Amniotic epithelial cell (primary cell): ENCODE data around the gene WDR27.
"Not testable (repeated sequence)": the region's sequence is repeated elsewhere in the genome, so short reads cannot be mapped to it uniquely, and the experiment has no call there.

ENCODE experiments used
- DNase-seq: peaks from one replicate; pipeline ENCODE4 v3.0.0-alpha.2; 2010; ENCODE audit warnings: low read depth

WDR27 gene

GRCh38 chr6:169709293-169709692 lies 7.5 kb upstream of the WDR27 start:
- no peak for DNase-seq

- peak; percentile 29 for DNase-seq
Measured at GRCh38 chr6:169707772-169708171, 5.9 kb upstream of the WDR27 start.

- DNase-seq: no peak
Measured at GRCh38 chr6:169702840-169703246, 1.0 kb upstream of the WDR27 start.

- no peak for DNase-seq
Measured at GRCh38 chr6:169701311-169701953, 397 bp downstream of the WDR27 start.

- DNase-seq: peak; percentile 62
Measured at GRCh38 chr6:169700296-169700695, 1.5 kb downstream of the WDR27 start.

DNA sequence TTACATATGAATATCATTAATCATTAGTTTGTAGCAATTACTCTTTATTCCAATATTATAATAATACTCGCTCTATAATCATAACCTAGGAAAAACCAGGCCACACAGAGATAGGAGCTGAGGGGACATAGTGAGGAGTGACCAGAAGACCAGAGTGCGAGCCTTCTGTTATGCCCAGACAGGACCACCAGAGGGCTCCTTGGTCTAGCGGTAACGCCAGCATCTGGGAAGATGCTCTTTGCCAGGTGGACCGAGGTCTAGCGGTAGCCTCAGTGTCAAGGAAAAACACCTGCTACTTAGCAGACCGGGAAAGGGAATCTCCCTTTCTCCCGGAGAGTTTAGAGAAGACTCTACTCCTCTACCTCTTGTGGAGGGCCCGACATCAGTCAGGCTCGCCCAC lies 4.7 kb downstream of the WDR27 start:
- DNase-seq: not testable (repeated sequence)

GRCh38 chr6:169695131-169695530 lies 6.7 kb downstream of the WDR27 start:
- DNase-seq: no peak

- peak; percentile 48 for DNase-seq
Measured at GRCh38 chr6:169692516-169692915, 9.3 kb downstream of the WDR27 start.

- no peak for DNase-seq
Measured at GRCh38 chr6:169691260-169691659, 10.6 kb downstream of the WDR27 start.

- peak; percentile 97 for DNase-seq
Measured at GRCh38 chr6:169689287-169689686, 12.5 kb downstream of the WDR27 start.

DNA sequence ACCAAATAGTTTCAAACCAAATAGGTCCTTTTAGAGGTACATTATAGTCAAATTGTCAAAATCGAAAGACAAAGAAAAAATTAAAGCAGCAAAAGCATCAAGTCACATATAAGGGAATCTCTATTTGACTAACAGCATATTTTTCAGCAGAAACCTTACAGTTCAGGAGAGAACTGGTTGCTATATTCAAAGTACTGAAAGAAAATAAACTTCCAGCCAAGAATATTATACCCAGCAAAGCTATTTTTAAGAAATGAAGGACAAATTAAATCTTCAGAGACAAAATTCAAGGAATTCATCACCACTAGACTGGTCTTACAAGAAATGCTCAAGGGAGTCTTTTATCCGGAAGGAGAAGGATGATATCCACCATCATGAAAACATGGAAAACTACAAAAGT lies 16.0 kb downstream of the WDR27 start:
- no peak for DNase-seq

- DNase-seq: no peak
Measured at GRCh38 chr6:169684056-169684455, 17.8 kb downstream of the WDR27 start.

- no peak for DNase-seq
Measured at GRCh38 chr6:169678342-169678741, 23.5 kb downstream of the WDR27 start.

DNA sequence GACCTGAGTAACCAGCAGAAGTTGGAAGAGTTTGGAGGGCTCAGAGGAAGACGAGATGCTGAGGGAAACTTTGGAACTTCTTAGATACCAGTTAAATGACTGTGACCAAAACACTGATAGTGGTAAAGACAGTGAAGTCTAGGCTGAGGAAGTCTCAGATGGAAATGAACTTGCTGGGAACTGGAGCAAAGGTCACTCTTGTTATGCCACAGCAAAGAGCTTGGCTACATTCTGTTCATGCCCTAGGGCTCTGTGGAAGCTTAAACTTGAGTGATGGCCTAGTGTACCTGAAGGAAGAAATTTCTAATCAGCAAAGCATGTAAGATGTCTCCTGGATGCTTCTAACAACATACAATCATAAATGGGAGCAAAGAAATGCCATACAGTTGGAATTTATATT lies 24.7 kb downstream of the WDR27 start:
- DNase-seq: peak; percentile 63

DNA sequence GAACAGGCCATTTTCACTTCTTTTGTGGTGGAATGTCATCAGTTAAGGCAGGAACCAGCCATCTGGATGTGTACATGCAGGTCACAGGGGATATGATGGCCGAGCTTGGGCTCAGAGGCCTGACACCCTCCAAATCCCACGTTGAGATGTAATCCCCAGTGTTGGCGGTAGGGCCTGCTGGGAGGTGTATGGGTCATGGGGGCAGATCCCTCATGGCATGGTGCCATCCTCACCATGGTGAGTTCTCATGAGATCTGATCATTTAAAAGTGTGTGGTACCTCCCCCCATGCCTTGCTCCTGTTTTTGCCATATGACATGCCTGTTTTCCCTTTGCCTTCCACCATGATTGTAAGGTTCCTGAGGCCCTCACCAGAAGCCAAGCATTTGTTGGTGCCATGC lies 26.8 kb downstream of the WDR27 start:
- no peak for DNase-seq

DNA sequence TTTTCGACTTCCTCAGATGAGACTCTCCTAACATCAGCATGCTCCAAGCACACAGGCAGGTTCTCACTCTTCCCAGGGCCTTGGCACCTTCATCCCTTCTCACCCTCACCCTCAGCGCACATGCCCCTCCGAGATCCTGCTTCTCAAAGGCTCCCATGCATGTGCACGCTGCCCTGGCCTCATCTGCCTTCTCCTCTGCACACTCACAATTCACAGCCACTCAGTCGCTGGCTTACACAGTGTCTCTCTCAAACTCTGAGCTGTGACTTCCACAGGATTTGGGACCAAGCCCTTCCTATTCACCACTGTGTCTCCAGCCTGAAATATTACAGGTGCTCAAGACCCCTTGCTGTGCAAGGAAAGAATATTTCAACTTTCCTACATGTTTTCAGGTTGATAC lies 30.3 kb downstream of the WDR27 start:
- no peak for DNase-seq

- peak; percentile 29 for DNase-seq
Measured at GRCh38 chr6:169669889-169670288, 31.9 kb downstream of the WDR27 start.

DNA sequence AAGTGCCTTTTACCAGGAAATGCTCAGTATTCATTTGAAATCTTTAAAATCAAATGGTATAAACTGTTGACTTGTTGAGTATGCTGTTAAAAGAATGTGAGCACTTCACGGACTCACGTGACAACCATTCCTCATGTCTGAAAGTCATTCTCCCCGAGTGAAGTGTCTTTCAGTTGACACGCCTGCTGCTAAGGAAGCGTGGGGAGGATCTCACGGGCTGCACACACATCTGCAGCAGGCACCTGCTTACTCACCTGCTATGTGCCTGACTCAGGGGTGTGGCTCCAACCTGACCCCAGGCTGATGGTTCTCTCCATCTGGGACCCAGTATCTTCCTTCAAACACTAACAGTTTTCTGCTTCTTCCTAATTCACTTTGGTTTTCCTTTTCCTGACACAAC lies 32.7 kb downstream of the WDR27 start:
- DNase-seq: no peak

- DNase-seq: no peak
Measured at GRCh38 chr6:169668203-169668847, 33.5 kb downstream of the WDR27 start.

DNA sequence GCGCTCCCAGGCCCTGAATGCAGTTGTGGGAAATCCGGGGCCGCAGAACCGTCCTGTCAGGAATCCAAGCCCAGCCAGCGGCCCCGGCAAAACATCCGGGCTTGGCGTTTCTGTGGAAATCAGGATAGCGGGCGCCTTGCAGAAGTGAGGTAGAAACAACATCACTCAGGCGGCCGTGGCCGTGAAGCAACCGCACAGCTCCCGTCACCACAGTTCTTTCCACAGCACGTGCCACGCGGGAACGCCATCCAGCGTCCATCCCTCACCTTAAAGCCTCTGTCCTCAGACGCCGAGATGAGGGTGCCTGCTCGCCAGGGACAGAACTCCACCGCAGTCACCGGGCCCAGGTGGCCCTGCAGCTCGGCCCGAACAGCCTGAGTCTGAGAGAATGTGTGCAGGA lies 34.1 kb downstream of the WDR27 start:
- DNase-seq: no peak

DNA sequence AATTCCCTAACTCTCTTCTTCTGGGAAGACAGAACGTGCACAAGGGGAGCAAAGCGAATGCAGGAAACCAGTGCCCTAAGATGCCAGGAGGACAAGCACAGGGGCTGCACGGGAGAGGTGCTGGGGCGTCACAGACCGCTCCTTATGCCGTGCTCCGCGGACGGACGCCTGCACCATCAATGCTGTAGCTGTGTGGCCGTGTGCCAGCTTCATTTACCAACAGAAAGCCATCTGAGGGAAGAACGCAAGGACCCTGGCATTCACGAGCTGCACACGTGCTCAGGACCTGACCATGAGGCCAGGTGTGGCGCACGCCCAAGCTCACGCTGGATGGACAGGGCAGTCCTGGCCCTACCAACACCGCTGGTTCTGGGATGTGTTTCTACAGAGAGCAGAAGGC lies 35.4 kb downstream of the WDR27 start:
- no peak for DNase-seq

DNA sequence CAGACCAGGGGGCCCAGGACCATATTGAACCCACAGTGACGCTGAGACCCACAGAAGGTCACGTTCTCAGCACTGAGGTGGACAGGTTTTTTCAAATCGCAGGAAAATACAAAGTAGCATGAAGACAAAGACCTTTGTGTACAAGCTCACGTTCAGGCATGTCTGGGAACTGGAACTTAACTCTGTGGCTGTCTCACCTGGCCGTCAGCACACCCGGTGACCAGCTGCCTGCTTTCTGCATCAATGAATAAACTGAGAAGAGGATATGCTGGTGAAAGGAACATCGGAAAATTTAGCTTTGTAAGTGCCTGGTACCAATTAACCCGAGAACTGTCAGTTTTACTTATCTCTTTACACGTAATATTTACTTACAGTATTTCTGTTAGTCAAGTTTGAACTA lies 36.5 kb downstream of the WDR27 start:
- DNase-seq: no peak

DNA sequence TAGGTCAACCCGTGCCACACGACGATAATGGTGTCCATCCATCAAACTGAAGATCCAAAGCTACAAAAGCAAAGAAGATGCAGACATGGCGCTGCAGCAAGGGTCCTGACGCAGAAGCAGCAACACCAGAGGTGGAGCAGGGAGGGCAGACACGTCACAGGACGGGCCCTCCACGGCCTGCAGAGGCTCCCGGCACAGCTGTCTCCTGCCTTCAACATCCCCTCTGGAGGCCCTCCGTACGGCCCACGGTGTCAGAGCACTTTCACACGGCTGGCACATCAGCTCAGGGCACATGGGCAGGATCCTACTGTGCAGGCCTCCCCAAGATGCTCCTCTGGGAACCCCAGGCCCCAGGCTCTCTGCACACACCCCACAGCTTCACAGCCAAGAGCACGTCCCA lies 37.6 kb downstream of the WDR27 start:
- DNase-seq: no peak

- no peak for DNase-seq
Measured at GRCh38 chr6:169663468-169663867, 38.4 kb downstream of the WDR27 start.
